IMR-90 (cell line): ENCODE measurements around the gene TAT.

Experiments
- BHLHE40 ChIP-seq: fragments of 150-350 bp; IDR thresholded peaks from 2 replicates; pipeline ENCODE4 v1.6.1; 2016; ENCODE audit warnings: mild to moderate bottlenecking, low read depth, low read length
- CEBPB ChIP-seq: IDR thresholded peaks from 2 replicates; pipeline ENCODE4 v1.6.1; 2012; ENCODE audit warnings: low read depth, low read length, improper control_type of control experiment
- CTCF ChIP-seq: conservative IDR thresholded peaks from 2 replicates; pipeline ENCODE4 v1.5.1; 2012; ENCODE audit warnings: mild to moderate bottlenecking, low read depth, low read length, improper control_type of control experiment
- FOS ChIP-seq: fragments of 150-350 bp; IDR thresholded peaks from 2 replicates; pipeline ENCODE4 v1.6.1; 2016; ENCODE audit warnings: low read depth, low read length
- MAZ ChIP-seq: IDR thresholded peaks from 2 replicates; pipeline ENCODE4 v1.6.1; 2012; ENCODE audit warnings: low read depth, mild to moderate bottlenecking, low read length, improper control_type of control experiment, moderate library complexity, borderline replicate concordance
- MXI1 ChIP-seq: IDR thresholded peaks from 2 replicates; pipeline ENCODE4 v1.6.1; 2012; ENCODE audit warnings: low read depth, mild to moderate bottlenecking, low read length, moderate library complexity, borderline replicate concordance
- POLR2A ChIP-seq: IDR thresholded peaks from 2 replicates; pipeline ENCODE4 v1.6.1; 2012; ENCODE audit warnings: mild to moderate bottlenecking, low read depth, low read length
- RAD21 ChIP-seq: IDR thresholded peaks from 2 replicates; pipeline ENCODE4 v1.6.1; 2012; ENCODE audit warnings: low read length, improper control_type of control experiment
- RFX5 ChIP-seq: IDR thresholded peaks from 2 replicates; pipeline ENCODE4 v1.8.0; 2012; ENCODE audit warnings: low read depth, mild to moderate bottlenecking, low read length, moderate library complexity
- SMC3 ChIP-seq: fragments of 150-350 bp; IDR thresholded peaks from 2 replicates; pipeline ENCODE4 v1.6.1; 2016; ENCODE audit warnings: low read depth, mild to moderate bottlenecking, antibody characterized with exemption, low read length, moderate library complexity
- USF2 ChIP-seq: fragments of 150-350 bp; IDR thresholded peaks from 2 replicates; pipeline ENCODE4 v1.6.1; 2017; ENCODE audit warnings: mild to moderate bottlenecking, antibody characterized with exemption, low read length, low read depth
- TF ChIP-seq, protein P1 (sequence below): fragments of 150-350 bp; IDR thresholded peaks from 2 replicates; pipeline ENCODE4 v1.6.1; 2016; ENCODE audit warnings: low read depth, mild to moderate bottlenecking, low read length, moderate library complexity, borderline replicate concordance

DNA sequence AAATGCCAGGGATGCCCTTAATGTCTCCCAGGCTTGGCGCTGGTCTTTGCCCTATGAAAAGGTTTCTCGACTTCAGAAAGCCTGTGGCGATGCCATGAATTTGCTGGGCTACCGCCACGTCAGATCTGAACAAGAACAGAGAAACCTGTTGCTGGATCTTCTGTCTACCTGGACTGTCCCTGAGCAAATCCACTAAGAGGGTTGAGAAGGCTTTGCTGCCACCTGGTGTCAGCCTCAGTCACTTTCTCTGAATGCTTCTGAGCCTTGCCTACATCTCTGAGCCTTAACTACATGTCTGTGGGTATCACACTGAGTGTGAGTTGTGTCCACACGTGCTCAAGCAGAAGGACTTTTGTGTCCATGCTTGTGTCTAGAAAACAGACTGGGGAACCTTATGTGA lies 39.2 kb downstream of the TAT start:
- TF ChIP-seq CTCF: peak; percentile 49
- no peak for TF ChIP-seq BHLHE40
- no peak for TF ChIP-seq RFX5
- TF ChIP-seq USF2: no peak
- no peak for TF ChIP-seq POLR2A
- no peak for TF ChIP-seq FOS
- peak; percentile 50 for TF ChIP-seq RAD21
- TF ChIP-seq MXI1: no peak
- no peak for TF ChIP-seq MAZ
- TF ChIP-seq SMC3: peak; percentile 32; the same call in 1 of the 2 replicates
- no peak for TF ChIP-seq CEBPB
- TF ChIP-seq, protein P1, sequence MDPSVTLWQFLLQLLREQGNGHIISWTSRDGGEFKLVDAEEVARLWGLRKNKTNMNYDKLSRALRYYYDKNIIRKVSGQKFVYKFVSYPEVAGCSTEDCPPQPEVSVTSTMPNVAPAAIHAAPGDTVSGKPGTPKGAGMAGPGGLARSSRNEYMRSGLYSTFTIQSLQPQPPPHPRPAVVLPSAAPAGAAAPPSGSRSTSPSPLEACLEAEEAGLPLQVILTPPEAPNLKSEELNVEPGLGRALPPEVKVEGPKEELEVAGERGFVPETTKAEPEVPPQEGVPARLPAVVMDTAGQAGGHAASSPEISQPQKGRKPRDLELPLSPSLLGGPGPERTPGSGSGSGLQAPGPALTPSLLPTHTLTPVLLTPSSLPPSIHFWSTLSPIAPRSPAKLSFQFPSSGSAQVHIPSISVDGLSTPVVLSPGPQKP: no peak
